Activated T-helper 2 cell treated with anti-CD3 and anti-CD28 coated beads, Interferon-gamma antibody, Interleukin-2, Interleukin-4, amounts not matched to agents 10 μg/mL and 5 μg/mL and 100 μg/mL, durations not matched to agents 14 hours and 24 hours and 36 hours (primary cell): ENCODE measurements around the gene AK5. TPM values are rescaled to one million over a fixed set of nuclear protein-coding genes. Genes with fewer than 3 reads are reported as not detected.
"Not testable (repeated sequence)": the region's sequence is repeated elsewhere in the genome, so short reads cannot be mapped to it uniquely, and the experiment has no call there.

Experiments used
- DNase-seq: peaks from one replicate; pipeline ENCODE4 v3.0.0; 2021; ENCODE audit warnings: low spot score
- H3K27ac Mint-ChIP-seq: one replicate; pipeline ENCODE4 v1.8.0; 2021; ENCODE audit warnings: mixed read lengths
- H3K27me3 Mint-ChIP-seq: one replicate; pipeline ENCODE4 v1.8.0; 2021; ENCODE audit warnings: low read depth, mixed read lengths
- H3K36me3 Mint-ChIP-seq: one replicate; pipeline ENCODE4 v1.8.0; 2021; ENCODE audit warnings: low read depth, mixed read lengths
- H3K4me1 Mint-ChIP-seq: one replicate; pipeline ENCODE4 v1.8.0; 2021; ENCODE audit warnings: low read depth, mixed read lengths
- H3K4me3 Mint-ChIP-seq: one replicate; pipeline ENCODE4 v1.8.0; 2021; ENCODE audit warnings: low read depth, mild to moderate bottlenecking, moderate library complexity, mixed read lengths
- H3K9me3 Mint-ChIP-seq: one replicate; pipeline ENCODE4 v1.8.0; 2021; ENCODE audit warnings: mixed read lengths
- intact Hi-C: fragments of 100-400 bp; cut with micrococcal nuclease; formaldehyde crosslinking; loops from one replicate; pipeline ENCODE4 v1.15.1; 2023
- total RNA-seq: library from RNA; stranded (reverse); gene quantifications from 2 replicates; pipeline ENCODE4 v1.2.3, GENCODE V29; 2022

Gene AK5
- total RNA-seq, 1 donor from 2014 or later, result not detected

- Mint-ChIP-seq H3K4me1 (no peaks in the 10 kb centered on the region), H3K4me3 (no peak overlapping the region), H3K27me3 (no peaks in the 10 kb centered on the region), H3K27ac (no peak overlapping the region), H3K36me3 (no peaks in the 10 kb centered on the region), H3K9me3 (no peaks in the 10 kb centered on the region)
- intact Hi-C loops, result no loop called here
- DNase-seq, result no peak
These were observed 233.3 kb downstream of the AK5 start for GRCh38 chr1:77514921-77515776.

- H3K27ac Mint-ChIP-seq, result no peak overlapping the region
- no peaks in the 10 kb centered on the region for H3K27me3 Mint-ChIP-seq
- intact Hi-C loops, result no loop called here
- no peak for DNase-seq
- no peaks in the 10 kb centered on the region for H3K36me3 Mint-ChIP-seq
- H3K4me3 Mint-ChIP-seq, result no peak overlapping the region
- peaks cover 4% of the 10 kb centered on the region for H3K9me3 Mint-ChIP-seq
- no peaks in the 10 kb centered on the region for H3K4me1 Mint-ChIP-seq
These were observed 234.3 kb downstream of the AK5 start for GRCh38 chr1:77516106-77516505.

GRCh38 chr1:77524038-77524437, 242.2 kb downstream of the AK5 start:
- no peaks in the 10 kb centered on the region for H3K36me3 Mint-ChIP-seq
- no peak for DNase-seq
- intact Hi-C loops, result no loop called here
- H3K4me1 Mint-ChIP-seq, result no peaks in the 10 kb centered on the region
- no peak overlapping the region for H3K27ac Mint-ChIP-seq
- H3K27me3 Mint-ChIP-seq, result no peaks in the 10 kb centered on the region
- no peak overlapping the region for H3K4me3 Mint-ChIP-seq
- H3K9me3 Mint-ChIP-seq, result peaks cover 8% of the 10 kb centered on the region

- H3K27ac Mint-ChIP-seq, H3K36me3 Mint-ChIP-seq, H3K9me3 Mint-ChIP-seq, H3K27me3 Mint-ChIP-seq, DNase-seq, H3K4me1 Mint-ChIP-seq, H3K4me3 Mint-ChIP-seq, intact Hi-C loops: not testable (repeated sequence)
These were observed 249.3 kb downstream of the AK5 start for GRCh38 chr1:77531149-77531548.

GRCh38 chr1:77531596-77532280, 249.9 kb downstream of the AK5 start:
- intact Hi-C loops, H3K36me3 Mint-ChIP-seq: not testable (repeated sequence)

GRCh38 chr1:77532641-77533040, 250.8 kb downstream of the AK5 start:
- no peak overlapping the region for H3K27ac Mint-ChIP-seq
- H3K36me3 Mint-ChIP-seq, result no peaks in the 10 kb centered on the region
- peaks cover 2% of the 10 kb centered on the region for H3K4me1 Mint-ChIP-seq
- DNase-seq, result no peak
- intact Hi-C loops, result loop anchor here (1.0 kb wide), 1 partner anchor 384 kb away; no protein-coding TSS in a partner anchor
- H3K9me3 Mint-ChIP-seq, result no peaks in the 10 kb centered on the region
- no peaks in the 10 kb centered on the region for H3K27me3 Mint-ChIP-seq
- H3K4me3 Mint-ChIP-seq, result no peak overlapping the region

More at GRCh38 chr1:77531596-77532280, 249.9 kb downstream of the AK5 start:
- DNase-seq, H3K27ac Mint-ChIP-seq, H3K9me3 Mint-ChIP-seq, H3K4me1 Mint-ChIP-seq, H3K4me3 Mint-ChIP-seq, H3K27me3 Mint-ChIP-seq: not testable (repeated sequence)

GRCh38 chr1:77533660-77534305, 252.0 kb downstream of the AK5 start:
- H3K4me1 Mint-ChIP-seq, result peaks cover 2% of the 10 kb centered on the region
- H3K27ac Mint-ChIP-seq, result no peak overlapping the region
- intact Hi-C loops, result loop anchor here (1.0 kb wide), 1 partner anchor 385 kb away; no protein-coding TSS in a partner anchor
- DNase-seq, result peak; percentile 27
- no peak overlapping the region for H3K4me3 Mint-ChIP-seq
- no peaks in the 10 kb centered on the region for H3K9me3 Mint-ChIP-seq
- H3K27me3 Mint-ChIP-seq, result no peaks in the 10 kb centered on the region
- no peaks in the 10 kb centered on the region for H3K36me3 Mint-ChIP-seq

GRCh38 chr1:77534456-77534855, 252.6 kb downstream of the AK5 start:
- Mint-ChIP-seq H3K36me3 (no peaks in the 10 kb centered on the region), H3K27ac (no peak overlapping the region), H3K4me1 (peaks cover 2% of the 10 kb centered on the region), H3K9me3 (no peaks in the 10 kb centered on the region), H3K27me3 (no peaks in the 10 kb centered on the region), H3K4me3 (no peak overlapping the region)
- DNase-seq, result no peak
- intact Hi-C loops, result no loop called here

- Mint-ChIP-seq H3K27ac (no peak overlapping the region), H3K27me3 (no peaks in the 10 kb centered on the region), H3K4me1 (peaks cover 2% of the 10 kb centered on the region), H3K4me3 (no peak overlapping the region), H3K9me3 (no peaks in the 10 kb centered on the region), H3K36me3 (no peaks in the 10 kb centered on the region)
- intact Hi-C loops, result no loop called here
- no peak for DNase-seq
These were observed 255.0 kb downstream of the AK5 start for GRCh38 chr1:77536813-77537212.

- H3K4me3 Mint-ChIP-seq, result no peak overlapping the region
- intact Hi-C loops, result no loop called here
- H3K27me3 Mint-ChIP-seq, result no peaks in the 10 kb centered on the region
These were observed 257.2 kb downstream of the AK5 start for GRCh38 chr1:77538956-77539518.

GRCh38 chr1:77539519-77540142, 257.8 kb downstream of the AK5 start:
- H3K27me3 Mint-ChIP-seq, result no peaks in the 10 kb centered on the region
- intact Hi-C loops, result no loop called here
- H3K4me1 Mint-ChIP-seq, result no peaks in the 10 kb centered on the region

More at GRCh38 chr1:77538956-77539518, 257.2 kb downstream of the AK5 start:
- no peak overlapping the region for H3K27ac Mint-ChIP-seq
- no peak for DNase-seq
- no peaks in the 10 kb centered on the region for H3K36me3 Mint-ChIP-seq
- H3K4me1 Mint-ChIP-seq, result no peaks in the 10 kb centered on the region
- H3K9me3 Mint-ChIP-seq, result no peaks in the 10 kb centered on the region

GRCh38 chr1:77540501-77541161, 258.8 kb downstream of the AK5 start:
- H3K36me3 Mint-ChIP-seq, result no peaks in the 10 kb centered on the region
- H3K27me3 Mint-ChIP-seq, result no peaks in the 10 kb centered on the region
- intact Hi-C loops, result no loop called here

More at GRCh38 chr1:77539519-77540142, 257.8 kb downstream of the AK5 start:
- Mint-ChIP-seq H3K4me3 (no peak overlapping the region), H3K36me3 (no peaks in the 10 kb centered on the region), H3K9me3 (no peaks in the 10 kb centered on the region), H3K27ac (no peak overlapping the region)
- no peak for DNase-seq

More at GRCh38 chr1:77540501-77541161, 258.8 kb downstream of the AK5 start:
- Mint-ChIP-seq H3K9me3 (no peaks in the 10 kb centered on the region), H3K4me3 (no peak overlapping the region), H3K27ac (no peak overlapping the region), H3K4me1 (no peaks in the 10 kb centered on the region)
- no peak for DNase-seq
